Measurements from ENCODE around the gene MAD2L2. TPM values are rescaled to one million over a fixed set of nuclear protein-coding genes. Genes with fewer than 3 reads are reported as not detected.

Gene MAD2L2
- polyA plus RNA-seq, 4 donors, result 26.4 to 46.8 (median 39.7) TPM

DNA sequence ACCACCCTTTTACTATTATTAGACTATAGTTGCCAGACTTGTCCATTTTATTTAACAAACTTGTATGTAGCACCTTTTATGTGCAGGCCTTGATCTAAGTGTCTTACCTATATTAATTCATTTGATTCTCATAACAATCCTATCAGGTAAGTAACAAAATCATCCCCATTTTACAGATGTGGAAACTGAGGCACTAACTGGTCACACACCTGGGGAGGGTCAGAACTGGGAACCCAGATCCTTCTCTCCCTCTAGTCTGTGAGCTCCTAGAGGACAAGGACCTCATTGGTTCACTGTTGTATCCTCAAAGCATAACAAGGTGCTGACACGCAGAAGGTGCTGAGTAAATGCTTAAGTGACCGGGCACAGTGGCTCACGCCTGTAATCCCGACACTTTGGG lies 41.6 kb downstream of the MAD2L2 start:
- no peak for DNase-seq (ENCODE audit: low read depth in 4 of 4, low spot score in 3 of 4)

GRCh38 chr1:11638121-11638520 lies 42.8 kb downstream of the MAD2L2 start:
- DNase-seq (ENCODE audit: low read depth in 4 of 4, low spot score in 3 of 4), result no peak

- no peak for DNase-seq (ENCODE audit: low read depth in 4 of 4, low spot score in 3 of 4)
Measured at GRCh38 chr1:11634365-11635192, 46.4 kb downstream of the MAD2L2 start.

- DNase-seq (ENCODE audit: low read depth in 4 of 4, low spot score in 3 of 4), result no peak
Measured at GRCh38 chr1:11629184-11630016, 51.5 kb downstream of the MAD2L2 start.

- DNase-seq (ENCODE audit: low read depth in 4 of 4, low spot score in 3 of 4), result no peak
Measured at GRCh38 chr1:11628767-11629166, 52.2 kb downstream of the MAD2L2 start.

- DNase-seq (ENCODE audit: low read depth in 4 of 4, low spot score in 3 of 4), result no peak
Measured at GRCh38 chr1:11626551-11626950, 54.4 kb downstream of the MAD2L2 start.

Other genes starting within 250 kb of the MAD2L2 start
- 1 to 10 TPM in 3 of 4 donors, under 1 TPM in 1; 0.81 to 2.1 (median 1.4) TPM for gene DISP3, start 202.0 kb downstream of the MAD2L2 start, polyA plus RNA-seq (ENCODE audit: insufficient read length in 4 of 4)
- gene FBXO2, start 26.7 kb downstream of the MAD2L2 start, polyA plus RNA-seq (ENCODE audit: insufficient read length in 4 of 4), result 1 to 10 TPM in 2 of 4 donors, under 1 TPM in 2; 0.30 to 1.8 (median 1.1) TPM
- 10 to 100 TPM in 3 of 4 donors, 1 to 10 TPM in 1; 6.0 to 21.1 (median 14.8) TPM for gene FBXO44, start 26.3 kb downstream of the MAD2L2 start, polyA plus RNA-seq (ENCODE audit: insufficient read length in 4 of 4)
- gene FBXO6, start 16.9 kb downstream of the MAD2L2 start, polyA plus RNA-seq (ENCODE audit: insufficient read length in 4 of 4), result 1 to 10 TPM; 2.7 to 5.1 (median 4.5) TPM
- gene DRAXIN, start 10.6 kb upstream of the MAD2L2 start, polyA plus RNA-seq (ENCODE audit: insufficient read length in 4 of 4), result 1 to 10 TPM in 1 of 4 donors, under 1 TPM in 3; 0.46 to 1.2 (median 0.95) TPM
- 10 to 100 TPM; 19.1 to 49.3 (median 38.9) TPM for gene AGTRAP, start 55.0 kb upstream of the MAD2L2 start, polyA plus RNA-seq (ENCODE audit: insufficient read length in 4 of 4)
- under 1 TPM in 2 of 4 donors, not detected in 2; 0.10 to 0.15 TPM for gene C1orf167, start 81.0 kb upstream of the MAD2L2 start, polyA plus RNA-seq (ENCODE audit: insufficient read length in 4 of 4)
- gene MTHFR, start 124.8 kb upstream of the MAD2L2 start, polyA plus RNA-seq (ENCODE audit: insufficient read length in 4 of 4), result 10 to 100 TPM; 15.2 to 20.6 (median 18.9) TPM
- gene CLCN6, start 125.0 kb upstream of the MAD2L2 start, polyA plus RNA-seq (ENCODE audit: insufficient read length in 4 of 4), result 10 to 100 TPM; 13.8 to 28.3 (median 18.6) TPM
- gene NPPA, start 166.6 kb upstream of the MAD2L2 start, polyA plus RNA-seq (ENCODE audit: insufficient read length in 4 of 4), result under 1 TPM in 3 of 4 donors, not detected in 1; 0.56 to 0.73 (median 0.59) TPM
- gene NPPB, start 177.8 kb upstream of the MAD2L2 start, polyA plus RNA-seq (ENCODE audit: insufficient read length in 4 of 4), result under 1 TPM in 1 of 4 donors, not detected in 3; 0.37 TPM
- 10 to 100 TPM; 29.4 to 46.9 (median 39.4) TPM for gene KIAA2013, start 245.3 kb upstream of the MAD2L2 start, polyA plus RNA-seq (ENCODE audit: insufficient read length in 4 of 4)

Data from left renal pelvis (tissue), 4 donors.